Activated CD8-positive, alpha-beta memory T cell treated with anti-CD3 and anti-CD28 coated beads, Interleukin-2, amount 50 U/mL, for 1 hour (primary cell): ENCODE results near the gene PRR12.

Experiments
- DNase-seq: peaks from one replicate; pipeline ENCODE4 v3.0.0-alpha.2; 2020; ENCODE audit errors: extremely low read depth

Gene PRR12

GRCh38 chr19:49560358-49560900 lies 30.6 kb upstream of the PRR12 start:
- no peak for DNase-seq

GRCh38 chr19:49564616-49565045 lies 26.4 kb upstream of the PRR12 start:
- DNase-seq, result no peak

GRCh38 chr19:49565261-49565660 lies 25.7 kb upstream of the PRR12 start:
- no peak for DNase-seq

GRCh38 chr19:49566302-49566701 lies 24.7 kb upstream of the PRR12 start:
- DNase-seq, result no peak

DNA sequence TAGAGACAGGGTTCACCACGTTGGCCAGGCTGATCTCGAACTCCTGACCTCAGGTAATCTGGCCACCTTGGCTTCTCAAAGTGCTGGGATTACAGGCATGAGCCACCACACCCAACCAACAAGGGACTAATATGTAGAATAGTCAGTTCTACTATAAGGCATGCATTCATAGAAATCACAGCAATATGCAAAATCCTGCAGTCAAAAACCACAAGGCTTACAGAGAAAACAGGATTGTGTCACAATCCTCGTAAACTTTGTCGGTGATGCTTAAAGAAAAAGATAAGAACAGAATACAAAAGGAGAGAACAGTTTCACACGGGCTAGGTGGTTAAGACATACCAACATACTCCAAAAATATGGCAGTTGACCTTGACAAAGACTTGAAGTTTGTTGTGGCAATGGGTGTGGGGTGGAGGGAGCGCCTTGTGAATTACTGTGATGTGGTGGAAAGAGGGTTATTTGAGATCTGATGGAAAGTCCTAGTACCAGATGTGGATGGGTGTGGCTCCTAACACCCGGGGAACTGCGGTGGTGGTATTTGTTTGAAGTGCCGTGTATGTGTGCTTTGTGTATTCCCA lies 23.0 kb upstream of the PRR12 start:
- DNase-seq, result peak; percentile 81

DNA sequence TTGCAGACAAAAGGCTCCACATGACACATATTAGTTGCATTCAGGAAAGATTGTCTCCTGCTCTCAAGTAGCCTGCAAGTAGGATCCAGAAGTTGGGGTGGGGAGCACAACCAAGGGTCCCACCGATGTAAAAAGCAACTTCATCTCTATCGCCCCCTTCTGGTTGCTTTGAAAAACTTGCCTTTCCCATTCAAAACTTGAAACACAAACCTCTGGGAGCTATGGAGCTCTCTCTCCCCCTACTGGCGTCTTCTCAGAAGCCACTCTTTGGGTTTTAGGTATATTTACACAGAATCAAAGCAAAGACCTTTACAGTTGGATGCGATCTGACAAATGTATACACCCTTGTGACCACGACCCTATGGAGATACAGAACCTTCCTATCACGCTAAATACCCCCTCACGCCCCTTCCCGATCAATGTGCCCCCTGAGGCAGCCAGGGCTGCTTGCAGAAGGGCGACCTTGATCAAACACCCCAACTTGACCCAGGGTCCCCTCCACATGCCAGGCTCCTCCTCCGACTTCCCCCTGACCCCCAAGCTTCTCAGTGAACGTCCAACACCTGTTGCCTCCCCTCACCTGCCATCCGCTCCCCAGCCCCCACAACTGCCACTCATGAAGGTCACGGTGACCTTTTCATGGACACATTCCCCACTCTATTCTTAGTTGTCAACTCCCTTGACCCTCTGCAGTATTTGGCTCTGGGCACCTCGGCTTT lies 20.7 kb upstream of the PRR12 start:
- no peak for DNase-seq

GRCh38 chr19:49570997-49571676 lies 19.8 kb upstream of the PRR12 start:
- DNase-seq, result no peak

GRCh38 chr19:49573009-49573408 lies 18.0 kb upstream of the PRR12 start:
- DNase-seq, result no peak

DNA sequence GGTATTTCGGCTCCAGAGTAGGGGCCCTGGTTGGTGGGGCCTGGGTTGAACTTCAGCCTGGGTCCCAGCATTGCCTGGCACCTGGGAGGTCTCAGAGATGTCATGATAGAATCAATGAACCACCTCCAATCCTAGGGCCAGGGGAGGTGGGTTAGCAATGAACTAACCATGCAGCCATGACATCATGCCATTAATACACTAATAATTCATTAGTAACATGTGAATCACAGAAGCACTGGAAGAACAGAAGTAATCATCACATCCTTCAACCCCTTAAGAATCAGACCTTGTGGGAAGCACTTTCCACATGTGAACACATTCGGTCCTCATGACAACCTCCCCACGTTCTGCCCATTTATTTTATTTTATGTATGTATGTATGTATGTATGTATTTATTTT lies 17.6 kb upstream of the PRR12 start:
- DNase-seq, result no peak

- no peak for DNase-seq
Measured at GRCh38 chr19:49574206-49574755, 16.7 kb upstream of the PRR12 start.

DNA sequence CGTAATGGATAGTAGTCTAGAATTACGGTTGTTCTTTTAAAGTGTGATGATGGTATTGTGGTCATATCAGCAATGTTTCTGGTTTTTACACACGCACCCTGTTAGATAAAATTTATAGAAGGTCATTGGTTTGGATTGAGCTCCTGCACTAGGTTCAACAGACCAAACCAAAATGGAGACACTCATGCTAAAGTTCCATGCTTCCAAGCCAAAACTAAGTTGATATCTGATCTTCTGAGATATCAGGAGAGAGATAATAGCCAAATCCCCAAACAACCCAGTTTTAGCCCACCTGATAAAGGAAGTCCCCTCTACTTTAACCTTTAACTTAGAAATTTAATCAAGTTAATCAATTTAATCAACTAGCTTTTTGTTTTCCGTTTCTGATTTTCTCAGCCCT lies 11.8 kb upstream of the PRR12 start:
- DNase-seq, result no peak

- no peak for DNase-seq
Measured at GRCh38 chr19:49579947-49580263, 11.1 kb upstream of the PRR12 start.

GRCh38 chr19:49580264-49581006 lies 10.5 kb upstream of the PRR12 start, which contains the start of gene NOSIP:
TSS of gene NOSIP (minus strand) at chr19:49580556. CDS start at chr19:49560691, 19,865 bp downstream.
- peak; percentile 90 for DNase-seq

GRCh38 chr19:49581007-49581508 lies 9.9 kb upstream of the PRR12 start, which contains the start of gene PRRG2:
TSS of gene PRRG2 (plus strand) at chr19:49581316. CDS start at chr19:49583220, 1,904 bp downstream.
- DNase-seq, result no peak

DNA sequence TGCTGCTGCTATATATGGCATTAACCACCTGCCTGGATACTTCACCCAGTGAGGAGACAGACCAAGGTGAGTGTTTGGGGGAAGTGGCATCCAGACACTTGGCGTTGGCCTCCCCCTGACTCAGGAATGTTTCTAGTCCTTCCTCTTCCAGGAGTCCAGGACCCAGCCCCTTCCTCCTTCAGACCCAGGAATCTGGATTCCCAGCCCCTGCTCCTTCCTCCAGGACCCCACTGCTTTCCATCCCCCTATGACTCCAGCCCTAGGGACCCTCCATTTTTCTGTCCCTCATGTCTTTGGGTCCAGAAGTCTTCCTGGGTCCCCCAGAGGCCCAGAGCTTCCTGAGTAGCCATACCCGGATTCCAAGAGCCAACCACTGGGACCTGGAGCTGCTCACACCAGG lies 7.7 kb upstream of the PRR12 start:
- DNase-seq, result no peak

DNA sequence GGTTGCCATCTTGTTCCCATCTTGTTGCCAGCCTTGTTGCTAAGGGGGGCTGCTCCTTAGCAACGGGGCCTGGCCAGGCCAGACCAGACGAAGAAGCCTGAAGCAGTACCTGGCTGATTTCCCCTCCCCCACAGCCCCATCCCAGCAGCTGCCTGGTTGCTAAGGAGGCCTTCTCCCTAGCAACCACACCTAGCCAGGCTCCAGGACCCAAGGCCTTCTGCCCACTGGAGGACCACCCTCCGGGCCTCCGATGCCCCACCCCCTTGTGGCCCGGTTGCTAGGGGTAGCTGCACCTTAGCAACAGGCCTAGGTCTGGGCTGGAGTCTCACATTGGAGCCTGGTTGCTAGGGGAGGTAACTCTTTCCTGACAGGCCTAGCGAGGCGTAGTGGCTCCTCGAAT lies 6.0 kb upstream of the PRR12 start:
- no peak for DNase-seq

GRCh38 chr19:49587227-49587626 lies 3.8 kb upstream of the PRR12 start:
- no peak for DNase-seq

DNA sequence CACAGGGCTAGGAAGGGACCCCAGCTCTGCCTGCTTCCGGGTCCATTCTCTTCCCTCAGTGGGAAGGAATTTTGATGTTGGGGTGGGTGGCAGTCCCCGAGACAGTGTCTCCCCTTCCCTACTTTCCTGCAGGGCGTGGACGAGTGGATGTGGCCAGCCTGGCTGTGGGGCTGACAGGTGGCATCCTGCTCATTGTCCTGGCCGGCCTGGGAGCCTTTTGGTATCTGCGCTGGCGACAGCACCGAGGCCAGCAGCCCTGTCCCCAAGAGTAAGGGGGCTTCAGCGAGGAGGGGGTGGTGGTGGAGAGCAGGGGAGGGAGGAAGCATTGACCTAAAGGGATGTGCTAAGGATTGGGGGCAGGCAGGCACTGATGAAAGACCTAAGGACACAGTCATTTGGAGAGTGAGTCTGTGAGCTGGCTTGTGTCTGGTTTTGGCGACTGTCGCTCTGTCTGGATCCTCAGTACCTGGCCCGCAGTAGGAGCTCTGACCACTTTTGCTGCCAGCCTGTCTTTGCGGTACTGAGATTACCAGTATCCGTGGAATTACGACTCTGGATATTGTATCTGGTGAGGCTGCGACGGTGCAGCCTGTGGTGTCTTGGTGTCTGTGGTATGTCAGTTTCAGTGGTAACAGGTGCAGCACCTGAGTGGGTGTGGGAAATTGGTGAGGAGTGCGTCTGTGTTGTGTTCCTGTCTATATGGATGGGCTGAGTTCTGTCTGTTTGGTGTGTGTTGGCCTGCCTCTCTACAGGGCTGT lies 2.4 kb upstream of the PRR12 start:
- no peak for DNase-seq

DNA sequence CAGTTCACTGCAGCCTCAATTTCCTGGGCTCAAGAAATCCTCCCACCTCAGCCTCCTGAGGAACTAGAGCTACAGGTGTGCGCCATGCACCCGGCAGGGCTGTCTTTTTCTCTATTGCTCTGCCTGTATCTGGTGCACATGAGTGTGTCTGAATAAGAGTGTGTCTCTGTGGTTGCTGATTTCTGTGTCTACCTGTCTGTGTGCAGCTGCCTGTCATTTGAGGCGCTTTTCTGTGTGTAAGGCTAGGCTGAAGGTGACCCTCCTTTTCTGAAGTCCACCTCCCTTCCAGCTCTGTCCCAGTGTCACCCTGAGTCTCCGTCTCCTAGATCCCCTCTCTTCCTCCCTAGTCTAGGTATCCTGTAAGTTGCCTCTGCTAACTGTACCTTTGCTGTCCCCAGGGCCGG lies 1.5 kb upstream of the PRR12 start:
- no peak for DNase-seq

GRCh38 chr19:49590071-49590970 lies 661 bp upstream of the PRR12 start:
- DNase-seq, result peak; percentile 91
